Keratinocyte (primary cell): ENCODE measurements around the gene SPECC1.

ENCODE experiments used
- CTCF ChIP-seq, 3 experiments: IDR thresholded peaks in 1 of 3; conservative IDR thresholded peaks in 1 of 3; optimal IDR thresholded peaks in 1 of 3; 2 replicates in 2 of 3; 3 replicates in 1 of 3; pipeline versions ENCODE3 to v1.5.1; 2011; ENCODE audit warnings: low read length in 3 of 3, mild to moderate bottlenecking in 3 of 3, moderate library complexity in 2 of 3, control low read depth in 1 of 3, inconsistent platforms in 1 of 3; ENCODE audit not compliant: insufficient read depth in 2 of 3; ENCODE audit errors: extremely low read depth in 1 of 3
- EZH2 ChIP-seq: IDR thresholded peaks from one replicate; pipeline ENCODE4 v1.6.1; 2012; ENCODE audit warnings: inconsistent platforms, mild to moderate bottlenecking, low read length, moderate library complexity

GRCh38 chr17:19977293-19978208 is 31.6 kb upstream of the SPECC1 start, which contains the start of gene AKAP10:
- no peak for TF ChIP-seq CTCF (optimal IDR thresholded peaks at IDR 0.05 in 1 of 3, IDR thresholded peaks at IDR 0.05 in 1 of 3, conservative IDR thresholded peaks at IDR 0.05 in 1 of 3; ENCODE audit: extremely low read depth in 1 of 3, insufficient read depth in 2 of 3, low read length in 3 of 3)
- no peak for TF ChIP-seq EZH2
